Measurements from ENCODE around the gene TOPORS. TPM values are rescaled to one million over a fixed set of nuclear protein-coding genes. Genes with fewer than 3 reads are reported as not detected.

The TOPORS gene
- total and polyA plus RNA-seq, 2 experiments from 2014 or later, result 31.8 to 35.9 TPM

DNA sequence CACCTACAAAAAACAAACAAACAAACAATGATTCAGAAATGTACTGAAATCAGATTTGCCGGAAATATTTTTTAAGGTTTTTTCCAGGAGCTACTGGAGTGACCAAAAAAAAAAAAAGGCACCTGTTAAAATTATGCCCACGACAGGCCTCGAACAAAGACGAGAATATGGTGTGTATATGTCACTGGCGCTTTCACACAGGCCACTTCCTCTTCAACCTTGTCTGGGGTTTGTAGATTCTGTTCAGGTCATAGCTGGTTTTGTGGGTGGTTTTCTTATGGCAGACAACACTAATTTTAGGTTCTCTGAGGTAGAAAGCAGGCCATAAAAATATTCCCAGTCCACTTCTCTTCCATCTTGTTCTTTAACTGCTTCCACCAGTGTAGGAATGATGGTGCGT, 13.6 kb upstream of the TOPORS start:
- ATAC-seq (no peak), DNase-seq (ENCODE audit: low spot score) (no peak)
- Histone ChIP-seq H3K9me2 (ENCODE audit: insufficient read depth) (no peaks in the 10 kb centered on the region), H2AFZ (no peak overlapping the region), H4K20me1 (replicated peaks; ENCODE audit: insufficient read depth) (no peaks in the 10 kb centered on the region), H3K27ac (ENCODE audit: low read depth) (no peak overlapping the region), H3F3A (replicated peaks; ENCODE audit: low read depth) (no peaks in the 10 kb centered on the region), H3K79me2 (replicated peaks; ENCODE audit: insufficient read depth) (peaks cover 39% of the 10 kb centered on the region), H3K36me3 (ENCODE audit: insufficient read depth) (peaks cover 12% of the 10 kb centered on the region; the same call in 1 of the 2 replicates), H3K4me1 (ENCODE audit: insufficient read depth) (0 out of 2 replicates have a peak, but pooled peaks cover 2% of the 10 kb centered on the region), H3K4me3 (no peak overlapping the region), H3K27me3 (ENCODE audit: insufficient read depth) (no peaks in the 10 kb centered on the region), H3K4me2 (no peak overlapping the region)
- H3K36me3 Mint-ChIP-seq (ENCODE audit: low read depth), result peaks cover 35% of the 10 kb centered on the region
- no peak overlapping the region for H3K4me3 Mint-ChIP-seq
- no peak overlapping the region; the same call in 1 of the 2 replicates for H3K27ac Mint-ChIP-seq
- H3K9me3 Mint-ChIP-seq, result no peaks in the 10 kb centered on the region
- H3K27me3 Mint-ChIP-seq (ENCODE audit: insufficient read depth, low read depth, poor library complexity), result no peaks in the 10 kb centered on the region
- TF ChIP-seq POLR2AphosphoS5 (IDR thresholded peaks at IDR 0.05; ENCODE audit: low read depth), result no peak
- TF ChIP-seq NANOG (IDR thresholded peaks at IDR 0.05; ENCODE audit: borderline replicate concordance), result no peak
- TF ChIP-seq REST (IDR thresholded peaks at IDR 0.05; ENCODE audit: unreplicated experiment), result no peak
- TF ChIP-seq, protein P1, sequence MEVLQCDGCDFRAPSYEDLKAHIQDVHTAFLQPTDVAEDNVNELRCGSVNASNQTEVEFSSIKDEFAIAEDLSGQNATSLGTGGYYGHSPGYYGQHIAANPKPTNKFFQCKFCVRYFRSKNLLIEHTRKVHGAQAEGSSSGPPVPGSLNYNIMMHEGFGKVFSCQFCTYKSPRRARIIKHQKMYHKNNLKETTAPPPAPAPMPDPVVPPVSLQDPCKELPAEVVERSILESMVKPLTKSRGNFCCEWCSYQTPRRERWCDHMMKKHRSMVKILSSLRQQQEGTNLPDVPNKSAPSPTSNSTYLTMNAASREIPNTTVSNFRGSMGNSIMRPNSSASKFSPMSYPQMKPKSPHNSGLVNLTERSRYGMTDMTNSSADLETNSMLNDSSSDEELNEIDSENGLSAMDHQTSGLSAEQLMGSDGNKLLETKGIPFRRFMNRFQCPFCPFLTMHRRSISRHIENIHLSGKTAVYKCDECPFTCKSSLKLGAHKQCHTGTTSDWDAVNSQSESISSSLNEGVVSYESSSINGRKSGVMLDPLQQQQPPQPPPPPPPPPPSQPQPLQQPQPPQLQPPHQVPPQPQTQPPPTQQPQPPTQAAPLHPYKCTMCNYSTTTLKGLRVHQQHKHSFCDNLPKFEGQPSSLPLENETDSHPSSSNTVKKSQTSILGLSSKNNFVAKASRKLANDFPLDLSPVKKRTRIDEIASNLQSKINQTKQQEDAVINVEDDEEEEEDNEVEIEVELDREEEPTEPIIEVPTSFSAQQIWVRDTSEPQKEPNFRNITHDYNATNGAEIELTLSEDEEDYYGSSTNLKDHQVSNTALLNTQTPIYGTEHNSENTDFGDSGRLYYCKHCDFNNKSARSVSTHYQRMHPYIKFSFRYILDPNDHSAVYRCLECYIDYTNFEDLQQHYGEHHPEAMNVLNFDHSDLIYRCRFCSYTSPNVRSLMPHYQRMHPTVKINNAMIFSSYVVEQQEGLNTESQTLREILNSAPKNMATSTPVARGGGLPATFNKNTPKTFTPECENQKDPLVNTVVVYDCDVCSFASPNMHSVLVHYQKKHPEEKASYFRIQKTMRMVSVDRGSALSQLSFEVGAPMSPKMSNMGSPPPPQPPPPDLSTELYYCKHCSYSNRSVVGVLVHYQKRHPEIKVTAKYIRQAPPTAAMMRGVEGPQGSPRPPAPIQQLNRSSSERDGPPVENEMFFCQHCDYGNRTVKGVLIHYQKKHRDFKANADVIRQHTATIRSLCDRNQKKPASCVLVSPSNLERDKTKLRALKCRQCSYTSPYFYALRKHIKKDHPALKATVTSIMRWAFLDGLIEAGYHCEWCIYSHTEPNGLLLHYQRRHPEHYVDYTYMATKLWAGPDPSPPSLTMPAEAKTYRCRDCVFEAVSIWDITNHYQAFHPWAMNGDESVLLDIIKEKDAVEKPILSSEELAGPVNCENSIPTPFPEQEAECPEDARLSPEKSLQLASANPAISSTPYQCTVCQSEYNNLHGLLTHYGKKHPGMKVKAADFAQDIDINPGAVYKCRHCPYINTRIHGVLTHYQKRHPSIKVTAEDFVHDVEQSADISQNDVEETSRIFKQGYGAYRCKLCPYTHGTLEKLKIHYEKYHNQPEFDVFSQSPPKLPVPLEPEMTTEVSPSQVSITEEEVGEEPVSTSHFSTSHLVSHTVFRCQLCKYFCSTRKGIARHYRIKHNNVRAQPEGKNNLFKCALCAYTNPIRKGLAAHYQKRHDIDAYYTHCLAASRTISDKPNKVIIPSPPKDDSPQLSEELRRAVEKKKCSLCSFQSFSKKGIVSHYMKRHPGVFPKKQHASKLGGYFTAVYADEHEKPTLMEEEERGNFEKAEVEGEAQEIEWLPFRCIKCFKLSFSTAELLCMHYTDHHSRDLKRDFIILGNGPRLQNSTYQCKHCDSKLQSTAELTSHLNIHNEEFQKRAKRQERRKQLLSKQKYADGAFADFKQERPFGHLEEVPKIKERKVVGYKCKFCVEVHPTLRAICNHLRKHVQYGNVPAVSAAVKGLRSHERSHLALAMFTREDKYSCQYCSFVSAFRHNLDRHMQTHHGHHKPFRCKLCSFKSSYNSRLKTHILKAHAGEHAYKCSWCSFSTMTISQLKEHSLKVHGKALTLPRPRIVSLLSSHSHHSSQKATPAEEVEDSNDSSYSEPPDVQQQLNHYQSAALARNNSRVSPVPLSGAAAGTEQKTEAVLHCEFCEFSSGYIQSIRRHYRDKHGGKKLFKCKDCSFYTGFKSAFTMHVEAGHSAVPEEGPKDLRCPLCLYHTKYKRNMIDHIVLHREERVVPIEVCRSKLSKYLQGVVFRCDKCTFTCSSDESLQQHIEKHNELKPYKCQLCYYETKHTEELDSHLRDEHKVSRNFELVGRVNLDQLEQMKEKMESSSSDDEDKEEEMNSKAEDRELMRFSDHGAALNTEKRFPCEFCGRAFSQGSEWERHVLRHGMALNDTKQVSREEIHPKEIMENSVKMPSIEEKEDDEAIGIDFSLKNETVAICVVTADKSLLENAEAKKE (CRISPR knock-in tag; IDR thresholded peaks at IDR 0.05), result no peak
- no peak for TF ChIP-seq JUNB (IDR thresholded peaks at IDR 0.05; ENCODE audit: unreplicated experiment)
- TF ChIP-seq CREB1 (CRISPR knock-in tag; IDR thresholded peaks at IDR 0.05; ENCODE audit: low read depth), result no peak
- no peak for TF ChIP-seq EZH2 (IDR thresholded peaks at IDR 0.05; ENCODE audit: low read depth, unreplicated experiment)
- no peak for TF ChIP-seq ZNF114 (CRISPR knock-in tag; IDR thresholded peaks at IDR 0.05)
- TF ChIP-seq EZH2phosphoT487 (IDR thresholded peaks at IDR 0.05; ENCODE audit: unreplicated experiment), result no peak
- TF ChIP-seq ZNF331 (CRISPR knock-in tag; IDR thresholded peaks at IDR 0.05; ENCODE audit: low read depth), result no peak
- no peak for TF ChIP-seq STAT1 (IDR thresholded peaks at IDR 0.05; ENCODE audit: unreplicated experiment)
- TF ChIP-seq CTCF (conservative IDR thresholded peaks at IDR 0.05; ENCODE audit: low read depth in 2 of 2), result no peak
- TF ChIP-seq, protein P2, sequence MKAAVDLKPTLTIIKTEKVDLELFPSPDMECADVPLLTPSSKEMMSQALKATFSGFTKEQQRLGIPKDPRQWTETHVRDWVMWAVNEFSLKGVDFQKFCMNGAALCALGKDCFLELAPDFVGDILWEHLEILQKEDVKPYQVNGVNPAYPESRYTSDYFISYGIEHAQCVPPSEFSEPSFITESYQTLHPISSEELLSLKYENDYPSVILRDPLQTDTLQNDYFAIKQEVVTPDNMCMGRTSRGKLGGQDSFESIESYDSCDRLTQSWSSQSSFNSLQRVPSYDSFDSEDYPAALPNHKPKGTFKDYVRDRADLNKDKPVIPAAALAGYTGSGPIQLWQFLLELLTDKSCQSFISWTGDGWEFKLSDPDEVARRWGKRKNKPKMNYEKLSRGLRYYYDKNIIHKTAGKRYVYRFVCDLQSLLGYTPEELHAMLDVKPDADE (IDR thresholded peaks at IDR 0.05), result no peak
- no peaks in the 10 kb centered on the region for H3K4me1 Mint-ChIP-seq

Data from GM23338 (cell line).